HepG2 (cell line): ENCODE results near the gene NUDT21. TPM values are rescaled to one million over a fixed set of nuclear protein-coding genes. Genes with fewer than 3 reads are reported as not detected.

Experiments
- ATAC-seq: fragments of 200-7000 bp; cut with Tn5 transposase; 3 replicates; pipeline ENCODE4 v1.9.1; 2020; ENCODE audit warnings: mild to moderate bottlenecking, moderate library complexity
- BruUV-seq: library from RNA; stranded (reverse); fragments of 400-500 nt; replicated peaks from 2 replicates; lab custom pipeline; 2021; lab: Mats Ljungman, UMichigan
- CTCF ChIA-PET: fragments of 300-600 bp; formaldehyde crosslinking; extraction: SDS; loops from one replicate; lab custom pipeline; 2021; ENCODE audit warnings: low total read pairs, inconsistent platforms, low intra/inter-chr PET ratio; lab: Yijun Ruan, JAX
- POLR2A ChIA-PET: fragments of 350-600 bp; sonication (Branson Sonifier 250); formaldehyde crosslinking; loops from one replicate; lab custom pipeline; 2020; ENCODE audit warnings: antibody characterized with exemption, inconsistent platforms; lab: Yijun Ruan, JAX
- DNase-seq: peaks from one replicate; pipeline ENCODE4 v3.0.0-alpha.2; 2015; ENCODE audit warnings: low spot score
- FAIRE-seq: peaks from 3 replicates; lab custom pipeline; 2011; peaks lifted over from hg19 to GRCh38; lab: Jason Lieb, UNC
- H2AFZ ChIP-seq: one replicate; pipeline ENCODE4 v1.6.1; 2011; ENCODE audit warnings: low read length, inconsistent platforms
- H3K27ac ChIP-seq: fragments of 300-600 bp; 3 replicates; pipeline ENCODE4 v1.8.0; 2011; ENCODE audit warnings: mixed run types, mild to moderate bottlenecking, mixed read lengths, low read length, inconsistent platforms; ENCODE audit not compliant: insufficient read depth; ENCODE audit errors: extremely low read length
- H3K27me3 ChIP-seq, 2 experiments: fragments of 200-600 bp in 1 of 2; 2 replicates in 1 of 2; 3 replicates in 1 of 2; pipeline versions ENCODE4 v1.6.0 to v1.8.0; 2011; ENCODE audit warnings: low read length in 2 of 2, mild to moderate bottlenecking in 2 of 2, moderate library complexity in 2 of 2, inconsistent platforms in 1 of 2; ENCODE audit not compliant: insufficient read depth in 2 of 2, control insufficient read depth in 1 of 2
- H3K36me3 ChIP-seq, 2 experiments: fragments of 200-600 bp in 1 of 2; replicated peaks in 1 of 2; 2 replicates in 1 of 2; 3 replicates in 1 of 2; pipeline versions ENCODE4 v1.5.1 to v1.8.0; 2011; ENCODE audit warnings: low read length in 2 of 2, inconsistent platforms in 1 of 2; ENCODE audit not compliant: insufficient read depth in 2 of 2, control insufficient read depth in 1 of 2
- H3K4me1 ChIP-seq: 2 replicates; pipeline ENCODE4 v1.5.1; 2012; ENCODE audit warnings: low read length, inconsistent platforms; ENCODE audit not compliant: insufficient read depth
- H3K4me2 ChIP-seq: 2 replicates; pipeline ENCODE4 v1.6.0; 2011; ENCODE audit warnings: low read depth, low read length, inconsistent platforms
- H3K4me3 ChIP-seq, 3 experiments: fragments of 200-600 bp in 1 of 3; sonication (generic), shearing (Covaris generic) in 1 of 3; replicated peaks in 1 of 3; 2 replicates each; pipeline ENCODE4 v1.5.1; 2011 to 2016; ENCODE audit warnings: low read length in 3 of 3, inconsistent platforms in 2 of 3, low read depth in 2 of 3, mild to moderate bottlenecking in 2 of 3, control low read depth in 1 of 3, mixed read lengths in 1 of 3; ENCODE audit not compliant: insufficient read depth in 1 of 3
- H3K79me2 ChIP-seq: one replicate; pipeline ENCODE4 v1.6.1; 2011; ENCODE audit warnings: low read length, inconsistent platforms; ENCODE audit not compliant: insufficient read depth
- H3K9ac ChIP-seq: 2 replicates; pipeline ENCODE4 v1.6.0; 2011; ENCODE audit warnings: mild to moderate bottlenecking, low read depth, low read length, inconsistent platforms; ENCODE audit not compliant: insufficient read depth
- H3K9me3 ChIP-seq: 2 replicates; pipeline ENCODE4 v1.5.1; 2012; ENCODE audit warnings: mild to moderate bottlenecking, low read length
- H4K20me1 ChIP-seq: 2 replicates; pipeline ENCODE4 v1.6.0; 2011; ENCODE audit warnings: inconsistent platforms, mild to moderate bottlenecking, low read length, moderate library complexity; ENCODE audit not compliant: insufficient read depth
- DPF2 ChIP-seq: sonication (generic); formaldehyde crosslinking; IDR thresholded peaks from 2 replicates; pipeline ENCODE4 v1.4.0; 2020; ENCODE audit warnings: mild to moderate bottlenecking, low read depth, missing genetic modification reagents, borderline replicate concordance
- FOXA3 ChIP-seq: IDR thresholded peaks from 2 replicates; pipeline ENCODE4 v1.6.1; 2016; ENCODE audit warnings: missing genetic modification reagents, missing compliant biosample characterization
- LCORL ChIP-seq, 2 experiments: fragments of 450-650 bp in 1 of 2; sonication (generic) in 1 of 2; formaldehyde crosslinking in 1 of 2; IDR thresholded peaks; 2 replicates each; pipeline versions ENCODE4 v1.5.0 to v1.6.1; 2017 to 2020; ENCODE audit warnings: antibody characterized with exemption in 1 of 2, missing genetic modification reagents in 1 of 2
- PAXIP1 ChIP-seq: sonication (generic); formaldehyde crosslinking; conservative IDR thresholded peaks from 2 replicates; pipeline ENCODE4 v1.4.0; 2020; ENCODE audit warnings: mild to moderate bottlenecking, missing genetic modification reagents, moderate library complexity
- PRDM4 ChIP-seq: sonication (generic); formaldehyde crosslinking; IDR thresholded peaks from 2 replicates; pipeline ENCODE4 v1.9.0; 2021; ENCODE audit warnings: missing genetic modification reagents, borderline replicate concordance
- SCMH1 ChIP-seq: sonication (generic); formaldehyde crosslinking; IDR thresholded peaks from 2 replicates; pipeline ENCODE4 v1.9.0; 2021; ENCODE audit warnings: missing genetic modification reagents, mild to moderate bottlenecking, borderline replicate concordance
- ZFYVE20 ChIP-seq: sonication (generic); formaldehyde crosslinking; IDR thresholded peaks from 2 replicates; pipeline ENCODE4 v1.8.0; 2023; ENCODE audit warnings: low read depth, mild to moderate bottlenecking, moderate library complexity, missing genetic modification reagents, borderline replicate concordance
- ZNF710 ChIP-seq: sonication (generic); formaldehyde crosslinking; IDR thresholded peaks from 2 replicates; pipeline ENCODE4 v1.5.0; 2020; ENCODE audit warnings: mild to moderate bottlenecking, missing genetic modification reagents, borderline replicate concordance
- ZNF879 ChIP-seq: sonication (generic); formaldehyde crosslinking; IDR thresholded peaks from 2 replicates; pipeline ENCODE4 v1.8.1; 2023; ENCODE audit warnings: missing genetic modification reagents
- WGBS: methylation state at CpG from one replicate; pipeline ENCODE4 v1.1.6; 2017; ENCODE audit warnings: low lambda C conversion rate; 5-methylcytosine and 5-hydroxymethylcytosine counted together
- in situ Hi-C: cut with HindIII; loops from 2 replicates; pipeline ENCODE4 v1.10.0; 2017; ENCODE audit warnings: low pct_unique_long_range_greater_than_20kb; ENCODE audit not compliant: extremely low pct_ligation_motif_present
- intact Hi-C: fragments of 100-400 bp; cut with micrococcal nuclease; formaldehyde crosslinking; loops from one replicate; pipeline ENCODE4 v1.10.0; 2022; ENCODE audit not compliant: unreplicated experiment
- polyA plus RNA-seq, 8 experiments: library from polyadenylated mRNA; depleted of rRNA in 3 of 8; stranded (reverse) in 7 of 8; unstranded in 1 of 8; fragments of >200 nt; fragmentation: Illumina TruSeq in 4 of 8; extraction: Trizol in 4 of 8; gene quantifications; 2 replicates each; pipeline versions ENCODE4 v1.2.1 to v1.2.3, GENCODE V29; 2011 to 2016; ENCODE audit warnings: low read depth in 4 of 8, missing spikeins in 1 of 8, mixed read lengths in 1 of 8; ENCODE audit not compliant: insufficient read depth in 1 of 8
- total RNA-seq, 5 experiments: library from RNA; depleted of rRNA; stranded (reverse); fragments of >200 nt; fragmentation: Illumina TruSeq; extraction: Trizol; gene quantifications; 2 replicates each; pipeline ENCODE4 v1.2.3, GENCODE V29; 2016; ENCODE audit warnings: low read depth in 1 of 5

Gene NUDT21
- total and polyA plus RNA-seq, 2 of the 13 experiments (the other 11 are each of a cell fraction or from before 2014, with no cell fraction given) = 177 to 210 TPM

- BruUV-seq = no TSS peak
- H4K20me1 ChIP-seq = peaks cover 11% of the 10 kb centered on the region
- TF ChIP-seq LCORL (IDR thresholded peaks at IDR 0.05) (no peak), LCORL (CRISPR knock-in tag; IDR thresholded peaks at IDR 0.05) (no peak), FOXA3 (CRISPR knock-in tag) (no peak), PRDM4 (CRISPR knock-in tag) (no peak), ZNF710 (CRISPR knock-in tag) (0 out of 2 replicates have a peak, but pooled peaks have one; percentile 31), PAXIP1 (no peak), ZNF879 (CRISPR knock-in tag) (no peak), ZFYVE20 (CRISPR knock-in tag) (peak; percentile 45; the same call in 1 of the 2 replicates), DPF2 (no peak), SCMH1 (CRISPR knock-in tag) (no peak)
Measured at GRCh38 chr16:56424791-56425438, 26.2 kb downstream of the NUDT21 start.

More at GRCh38 chr16:56424791-56425438, 26.2 kb downstream of the NUDT21 start:
- no peaks in the 10 kb centered on the region for H3K9me3 ChIP-seq
- H3K9ac ChIP-seq = peak overlapping the region; percentile 85
- FAIRE-seq = no peak
- peak overlapping the region; percentile 68 for H3K27ac ChIP-seq
- in situ Hi-C loops (no loop called here), intact Hi-C loops (loop anchor here (2.0 to 5.0 kb wide), 2 partner anchors 26 to 68 kb away; partner anchors contain the start of genes NUDT21 and OGFOD1)
- peak; percentile 52 for ATAC-seq
- peaks cover 55% of the 10 kb centered on the region for H3K4me1 ChIP-seq
- no peaks in the 10 kb centered on the region; a peak in 2 of 5 replicates for H3K27me3 ChIP-seq
- peak overlapping the region; percentile 89 for H3K4me2 ChIP-seq
- 3% methylated on average over 34 of the region's 79 CpGs for WGBS
- peak overlapping the region; percentile 78 to 90 (median 89) for H3K4me3 ChIP-seq
- no peak for DNase-seq
- peaks cover 0 to 3% of the 10 kb centered on the region in 2 experiments; a peak in 2 of 5 replicates for H3K36me3 ChIP-seq
- no peak overlapping the region for H2AFZ ChIP-seq
- H3K79me2 ChIP-seq = peaks cover 46% of the 10 kb centered on the region
- POLR2A ChIA-PET = interaction anchor here (1.0 to 2.4 kb wide), 3 partner anchors 11 to 27 kb away, joined by 3 to 8 read pairs (median 8); partner anchors contain the start of genes NUDT21 and OGFOD1
- CTCF ChIA-PET = no interaction called here
